Osteocyte (in vitro differentiated cells): ENCODE results near the gene STX11. TPM values are rescaled to one million over a fixed set of nuclear protein-coding genes. Genes with fewer than 3 reads are reported as not detected.
"Not testable (repeated sequence)": the region's sequence is repeated elsewhere in the genome, so short reads cannot be mapped to it uniquely, and the experiment has no call there.

Source experiments
- DNase-seq: peaks from one replicate; pipeline ENCODE4 v3.0.0; 2021; ENCODE audit warnings: mixed read lengths; ENCODE audit not compliant: unreplicated experiment; ENCODE audit errors: extremely low spot score
- H3K27ac Mint-ChIP-seq: one replicate; pipeline ENCODE4 v1.8.0; 2021; ENCODE audit warnings: mild to moderate bottlenecking, mixed read lengths; ENCODE audit not compliant: unreplicated experiment
- H3K27me3 Mint-ChIP-seq: one replicate; pipeline ENCODE4 v1.8.0; 2021; ENCODE audit warnings: mixed read lengths; ENCODE audit not compliant: unreplicated experiment
- H3K36me3 Mint-ChIP-seq: one replicate; pipeline ENCODE4 v1.8.0; 2021; ENCODE audit warnings: mixed read lengths; ENCODE audit not compliant: unreplicated experiment
- H3K4me1 Mint-ChIP-seq: one replicate; pipeline ENCODE4 v1.8.0; 2021; ENCODE audit warnings: mixed read lengths; ENCODE audit not compliant: unreplicated experiment
- H3K4me3 Mint-ChIP-seq: one replicate; pipeline ENCODE4 v1.8.0; 2021; ENCODE audit warnings: mild to moderate bottlenecking, moderate library complexity, mixed read lengths; ENCODE audit not compliant: unreplicated experiment
- H3K9me3 Mint-ChIP-seq: one replicate; pipeline ENCODE4 v1.8.0; 2021; ENCODE audit warnings: mixed read lengths; ENCODE audit not compliant: unreplicated experiment
- CTCF ChIP-seq: fragments of 200-600 bp; sonication (generic); IDR thresholded peaks from 2 replicates; pipeline ENCODE4 v1.5.0; 2021; ENCODE audit warnings: antibody characterized with exemption, mild to moderate bottlenecking, moderate library complexity
- total RNA-seq: library from RNA; stranded (reverse); gene quantifications from 2 replicates; pipeline ENCODE4 v1.2.1, GENCODE V29; 2021

Gene STX11
- total RNA-seq, 1 donor from 2014 or later = 0.86 TPM

GRCh38 chr6:144123421-144123820 is 26.9 kb upstream of the STX11 start:
- H3K4me3 Mint-ChIP-seq = no peak overlapping the region
- TF ChIP-seq CTCF = no peak
- no peaks in the 10 kb centered on the region for H3K27me3 Mint-ChIP-seq
- H3K4me1 Mint-ChIP-seq = no peaks in the 10 kb centered on the region
- H3K9me3 Mint-ChIP-seq = peaks cover 5% of the 10 kb centered on the region
- no peaks in the 10 kb centered on the region for H3K36me3 Mint-ChIP-seq
- no peak for DNase-seq
- no peak overlapping the region for H3K27ac Mint-ChIP-seq

GRCh38 chr6:144123836-144124235 is 26.5 kb upstream of the STX11 start:
- peaks cover 5% of the 10 kb centered on the region for H3K9me3 Mint-ChIP-seq
- H3K27ac Mint-ChIP-seq = no peak overlapping the region
- no peaks in the 10 kb centered on the region for H3K36me3 Mint-ChIP-seq
- no peak overlapping the region for H3K4me3 Mint-ChIP-seq
- DNase-seq = no peak
- no peaks in the 10 kb centered on the region for H3K4me1 Mint-ChIP-seq
- no peak for TF ChIP-seq CTCF
- H3K27me3 Mint-ChIP-seq = no peaks in the 10 kb centered on the region

- Mint-ChIP-seq H3K4me1 (peaks cover 18% of the 10 kb centered on the region), H3K27me3 (no peaks in the 10 kb centered on the region), H3K36me3 (no peaks in the 10 kb centered on the region), H3K27ac (no peak overlapping the region), H3K4me3 (no peak overlapping the region), H3K9me3 (peaks cover 4% of the 10 kb centered on the region)
- DNase-seq = no peak
- no peak for TF ChIP-seq CTCF
Measured at GRCh38 chr6:144127097-144127496, 23.2 kb upstream of the STX11 start.

GRCh38 chr6:144129469-144129868 is 20.8 kb upstream of the STX11 start:
- Mint-ChIP-seq H3K4me3 (no peak overlapping the region), H3K27me3 (no peaks in the 10 kb centered on the region), H3K27ac (no peak overlapping the region), H3K4me1 (peaks cover 18% of the 10 kb centered on the region), H3K36me3 (no peaks in the 10 kb centered on the region), H3K9me3 (no peaks in the 10 kb centered on the region)
- no peak for DNase-seq
- TF ChIP-seq CTCF = no peak

GRCh38 chr6:144131248-144131709 is 19.0 kb upstream of the STX11 start:
- peaks cover 18% of the 10 kb centered on the region for H3K4me1 Mint-ChIP-seq
- H3K36me3 Mint-ChIP-seq = no peaks in the 10 kb centered on the region
- H3K4me3 Mint-ChIP-seq = no peak overlapping the region
- TF ChIP-seq CTCF = no peak
- no peaks in the 10 kb centered on the region for H3K9me3 Mint-ChIP-seq
- H3K27me3 Mint-ChIP-seq = no peaks in the 10 kb centered on the region
- H3K27ac Mint-ChIP-seq = peak overlapping the region; percentile 61
- no peak for DNase-seq

GRCh38 chr6:144132167-144132690 is 18.1 kb upstream of the STX11 start:
- not testable (repeated sequence) for H3K27ac Mint-ChIP-seq, H3K4me3 Mint-ChIP-seq, DNase-seq, H3K27me3 Mint-ChIP-seq, H3K36me3 Mint-ChIP-seq, H3K9me3 Mint-ChIP-seq
- H3K4me1 Mint-ChIP-seq = peaks cover 18% of the 10 kb centered on the region
